HG03039 (cell line): ENCODE measurements around the gene LILRA2.
"Not testable (repeated sequence)": the region's sequence is repeated elsewhere in the genome, so short reads cannot be mapped to it uniquely, and the experiment has no call there.

Source experiments
- ATAC-seq: cut with Tn5 transposase; IDR thresholded peaks from one replicate; pipeline ENCODE4 v1.9.1; 2021; ENCODE audit warnings: mild to moderate bottlenecking, moderate library complexity; ENCODE audit not compliant: unreplicated experiment

Gene LILRA2

GRCh38 chr19:54570316-54570715 lies 3.3 kb upstream of the LILRA2 start:
- ATAC-seq, result no peak

GRCh38 chr19:54571715-54572615 lies 1.6 kb upstream of the LILRA2 start:
- not testable (repeated sequence) for ATAC-seq

DNA sequence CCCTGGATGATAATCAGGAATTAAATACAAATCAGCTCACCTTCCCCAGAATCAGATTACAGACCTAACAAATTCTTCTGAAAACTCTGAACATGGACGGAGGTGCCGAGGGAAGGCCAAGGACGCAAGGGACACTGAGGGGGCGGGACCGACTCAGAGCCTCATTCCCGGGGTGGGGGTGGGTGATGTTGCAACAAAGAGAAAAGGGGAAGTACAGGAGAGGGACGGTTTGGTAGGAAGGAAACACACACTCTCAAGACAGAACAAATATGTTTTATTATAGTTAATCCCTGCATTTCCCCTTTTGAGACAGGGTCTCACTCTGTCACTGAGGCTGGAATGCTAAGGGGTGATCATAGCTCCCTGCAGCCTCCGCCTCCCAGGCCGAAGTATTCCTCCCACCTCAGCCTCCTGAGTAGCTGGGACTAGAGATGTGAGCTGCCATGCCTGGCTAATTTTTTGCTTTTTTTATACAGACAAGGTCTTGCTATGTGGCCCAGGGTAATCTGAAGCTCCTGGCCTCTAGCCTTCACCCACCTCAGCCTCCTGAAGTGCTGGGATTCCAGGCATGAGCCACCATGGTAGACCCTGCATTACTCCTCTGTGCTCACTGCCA lies 786 bp upstream of the LILRA2 start:
- no peak for ATAC-seq

DNA sequence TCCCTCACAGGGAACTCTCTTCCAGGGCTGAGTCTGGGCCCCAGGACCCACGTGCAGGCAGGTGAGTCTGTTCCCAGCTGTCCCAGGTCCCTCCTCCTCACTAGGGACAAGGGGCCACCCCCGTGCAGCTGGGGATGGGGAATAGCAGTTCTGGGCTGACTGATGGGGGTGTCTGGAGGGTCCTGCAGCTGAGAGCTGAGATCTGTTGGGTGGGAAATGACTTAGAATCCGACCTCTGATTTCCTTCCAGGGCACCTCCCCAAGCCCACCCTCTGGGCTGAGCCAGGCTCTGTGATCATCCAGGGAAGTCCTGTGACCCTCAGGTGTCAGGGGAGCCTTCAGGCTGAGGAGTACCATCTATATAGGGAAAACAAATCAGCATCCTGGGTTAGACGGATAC lies 461 bp downstream of the LILRA2 start:
- no peak for ATAC-seq

GRCh38 chr19:54574527-54575056 lies 1.0 kb downstream of the LILRA2 start:
- ATAC-seq, result no peak

DNA sequence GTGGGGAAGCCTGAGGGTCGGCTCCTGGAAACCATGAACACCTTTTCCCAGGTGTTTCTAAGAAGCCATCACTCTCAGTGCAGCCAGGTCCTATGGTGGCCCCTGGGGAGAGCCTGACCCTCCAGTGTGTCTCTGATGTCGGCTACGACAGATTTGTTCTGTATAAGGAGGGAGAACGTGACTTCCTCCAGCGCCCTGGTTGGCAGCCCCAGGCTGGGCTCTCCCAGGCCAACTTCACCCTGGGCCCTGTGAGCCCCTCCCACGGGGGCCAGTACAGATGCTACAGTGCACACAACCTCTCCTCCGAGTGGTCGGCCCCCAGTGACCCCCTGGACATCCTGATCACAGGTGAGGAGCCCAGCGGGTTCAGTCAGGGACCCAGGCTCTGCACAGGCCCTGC lies 1.6 kb downstream of the LILRA2 start:
- not testable (repeated sequence) for ATAC-seq

DNA sequence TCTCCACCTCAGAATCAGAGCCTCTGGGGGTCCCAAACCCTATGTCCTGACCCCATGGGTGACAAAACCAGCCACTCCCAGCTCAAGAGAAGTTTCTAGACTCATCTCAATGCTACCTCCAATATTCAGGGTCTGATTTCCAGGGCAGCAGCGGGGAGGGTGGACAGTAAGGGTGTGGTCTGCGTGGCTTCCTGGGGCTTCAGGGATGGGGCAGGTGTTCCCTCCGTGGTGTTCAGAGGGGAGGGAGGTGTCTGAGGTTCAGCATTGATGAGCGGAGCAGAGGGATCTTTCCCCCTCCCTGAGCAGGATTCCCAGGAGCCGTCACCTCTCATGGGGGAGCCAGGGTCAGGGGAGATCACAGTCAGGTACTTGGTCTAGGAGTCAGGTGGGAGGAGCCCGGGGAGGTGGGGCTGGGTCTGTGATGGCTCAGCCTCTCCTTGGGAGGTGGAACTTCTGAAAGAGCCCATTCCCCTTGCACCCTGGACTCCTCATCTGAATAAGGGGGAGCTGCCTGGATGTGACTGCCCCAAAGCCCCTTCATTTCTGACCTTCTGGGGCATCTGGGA lies 2.9 kb downstream of the LILRA2 start:
- no peak for ATAC-seq

GRCh38 chr19:54577334-54577733 lies 3.7 kb downstream of the LILRA2 start:
- no peak for ATAC-seq

DNA sequence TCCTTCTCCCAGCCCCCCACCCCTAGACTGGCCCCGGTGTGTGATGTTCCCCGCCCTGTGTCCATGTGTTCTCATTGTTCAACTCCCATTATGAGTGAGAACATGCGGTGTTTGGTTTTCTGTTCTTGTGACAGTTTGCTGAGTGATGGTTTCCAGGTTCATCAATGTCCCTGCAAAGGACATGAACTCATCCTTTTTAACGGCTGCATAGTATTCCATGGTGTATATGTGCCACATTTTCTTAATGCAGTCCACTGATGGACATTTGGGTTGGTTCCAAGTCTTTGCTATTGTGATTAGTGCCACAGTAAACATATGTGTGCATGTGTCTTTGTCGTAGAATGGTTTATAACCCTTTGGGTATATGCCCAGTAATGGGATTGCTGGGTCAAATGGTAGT lies 4.7 kb downstream of the LILRA2 start:
- ATAC-seq, result not testable (repeated sequence)

- ATAC-seq, result no peak
Observed at GRCh38 chr19:54586397-54586796, 12.8 kb downstream of the LILRA2 start.

- no peak for ATAC-seq
Observed at GRCh38 chr19:54587026-54587425, 13.4 kb downstream of the LILRA2 start.

- not testable (repeated sequence) for ATAC-seq
Observed at GRCh38 chr19:54593445-54593844, 19.9 kb downstream of the LILRA2 start, which contains the start of gene LILRA1. TSS of gene LILRA1 (plus strand) at chr19:54593632. CDS start at chr19:54594245, 613 bp downstream.

DNA sequence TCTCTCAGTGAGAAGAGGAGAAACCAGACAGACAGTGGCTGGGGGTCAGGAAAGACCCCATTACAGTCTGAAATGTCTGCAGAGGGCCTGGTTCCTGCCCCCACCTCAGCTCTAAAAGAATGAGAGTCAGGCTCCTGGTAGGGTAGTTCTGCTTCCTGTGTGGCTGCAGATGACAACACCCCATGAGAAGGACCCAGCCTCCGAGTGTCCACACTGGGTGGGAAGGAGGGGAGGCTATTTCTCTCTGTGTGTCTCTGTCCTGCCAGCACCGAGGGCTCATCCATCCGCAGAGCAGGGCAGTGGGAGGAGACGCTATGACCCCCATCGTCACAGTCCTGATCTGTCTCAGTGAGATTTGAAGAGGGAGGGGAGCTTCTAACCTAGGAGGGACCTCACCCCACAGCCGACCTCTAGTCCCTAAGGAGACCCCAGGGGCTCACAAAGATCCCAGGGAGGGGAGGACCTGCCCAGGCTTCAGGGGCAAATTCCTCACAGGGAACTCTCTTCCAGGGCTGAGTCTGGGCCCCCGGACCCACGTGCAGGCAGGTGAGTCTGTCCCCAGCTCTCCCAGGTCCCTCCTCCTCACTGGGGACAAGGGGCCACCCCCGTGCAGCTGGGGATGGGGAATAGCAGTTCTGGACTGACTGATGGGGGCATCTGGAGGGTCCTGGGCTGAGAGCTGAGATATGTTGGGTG lies 20.5 kb downstream of the LILRA2 start:
- ATAC-seq, result not testable (repeated sequence)

DNA sequence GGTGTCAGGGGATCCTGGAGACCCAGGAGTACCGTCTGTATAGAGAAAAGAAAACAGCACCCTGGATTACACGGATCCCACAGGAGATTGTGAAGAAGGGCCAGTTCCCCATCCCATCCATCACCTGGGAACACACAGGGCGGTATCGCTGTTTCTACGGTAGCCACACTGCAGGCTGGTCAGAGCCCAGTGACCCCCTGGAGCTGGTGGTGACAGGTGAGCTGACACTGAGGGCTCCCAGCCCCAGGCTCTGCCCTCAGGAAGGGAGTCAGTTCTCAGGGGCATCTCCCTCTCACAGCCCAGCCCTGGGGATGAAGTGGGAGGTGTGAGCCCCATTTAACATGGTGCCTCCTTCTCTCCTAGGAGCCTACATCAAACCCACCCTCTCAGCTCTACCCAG lies 21.1 kb downstream of the LILRA2 start:
- ATAC-seq, result no peak

- not testable (repeated sequence) for ATAC-seq
Observed at GRCh38 chr19:54595680-54596436, 22.3 kb downstream of the LILRA2 start.

GRCh38 chr19:54600212-54600611 lies 26.6 kb downstream of the LILRA2 start:
- no peak for ATAC-seq

- no peak for ATAC-seq
Observed at GRCh38 chr19:54606230-54606629, 32.6 kb downstream of the LILRA2 start.

DNA sequence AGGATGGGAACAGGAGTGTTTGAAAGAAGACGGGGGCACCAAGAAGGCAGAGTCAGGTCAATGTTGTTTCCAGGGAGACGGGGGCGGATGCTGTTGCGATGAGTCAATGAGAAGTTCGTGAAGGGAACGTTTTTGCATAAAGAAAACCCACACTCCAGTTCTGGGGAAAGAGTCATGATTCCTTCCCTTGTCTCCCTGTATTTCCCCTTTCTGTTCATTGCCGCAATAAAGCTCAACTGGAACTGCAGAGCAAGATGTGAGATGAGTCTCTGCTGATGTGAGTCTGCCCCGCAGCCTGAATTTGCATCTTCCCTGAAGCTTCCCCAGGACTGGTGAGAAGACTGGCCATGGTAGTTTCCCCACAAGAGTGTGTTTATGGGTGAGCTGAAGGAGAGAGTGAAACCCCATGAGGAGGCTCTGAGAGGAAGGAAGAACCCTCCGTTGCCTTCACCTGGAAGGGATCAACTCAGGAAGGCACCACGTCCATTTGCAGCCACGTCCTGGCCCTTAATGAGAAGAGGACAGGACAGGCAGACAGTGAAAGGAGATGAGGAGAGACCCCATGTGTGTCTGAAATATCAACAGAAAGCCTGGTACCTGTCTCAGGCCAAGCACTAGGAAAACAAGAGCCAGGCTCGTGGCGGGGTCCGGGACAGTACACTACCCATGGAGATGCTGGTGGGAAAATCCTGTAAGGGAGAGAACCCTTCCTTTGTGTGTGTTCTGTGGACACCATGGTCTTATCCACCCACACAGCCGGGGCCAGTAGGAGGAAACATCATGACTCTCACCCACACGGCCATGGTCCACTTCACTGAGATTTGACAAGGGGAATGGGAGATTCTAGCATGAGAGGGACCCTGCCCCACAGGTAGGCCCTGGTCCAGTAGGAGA lies 33.5 kb downstream of the LILRA2 start:
- no peak for ATAC-seq

GRCh38 chr19:54607785-54608150 lies 34.2 kb downstream of the LILRA2 start:
- no peak for ATAC-seq
